Stimulated activated CD4-positive, alpha-beta T cell treated with anti-CD3 and anti-CD28 coated beads, TNF-alpha, amount 100 ng/mL, for 24 hours (primary cell): ENCODE results near the gene MCMBP.
"Not testable (repeated sequence)": the region's sequence is repeated elsewhere in the genome, so short reads cannot be mapped to it uniquely, and the experiment has no call there.

Experiments
- DNase-seq, 3 experiments: peaks; one replicate each; pipeline ENCODE4 v3.0.0-alpha.2; 2020; ENCODE audit warnings: low read depth in 3 of 3

Gene MCMBP

GRCh38 chr10:119829429-119829828 lies 43.2 kb downstream of the MCMBP start:
- DNase-seq = no peak

- no peak for DNase-seq
Measured at GRCh38 chr10:119827430-119827829, 45.2 kb downstream of the MCMBP start.

- DNase-seq = no peak
Measured at GRCh38 chr10:119826771-119827170, 45.9 kb downstream of the MCMBP start.

GRCh38 chr10:119824299-119824698 lies 48.3 kb downstream of the MCMBP start:
- DNase-seq = no peak

GRCh38 chr10:119821182-119821581 lies 51.5 kb downstream of the MCMBP start:
- DNase-seq = no peak

GRCh38 chr10:119818889-119819270 lies 53.8 kb downstream of the MCMBP start:
- DNase-seq = no peak

- no peak for DNase-seq
Measured at GRCh38 chr10:119817991-119818888, 54.4 kb downstream of the MCMBP start.

- DNase-seq = no peak
Measured at GRCh38 chr10:119815671-119816070, 57.0 kb downstream of the MCMBP start.

- DNase-seq = no peak
Measured at GRCh38 chr10:119812684-119813083, 60.0 kb downstream of the MCMBP start.

- no peak for DNase-seq
Measured at GRCh38 chr10:119811122-119811521, 61.5 kb downstream of the MCMBP start.

- DNase-seq = no peak
Measured at GRCh38 chr10:119807960-119808697, 64.5 kb downstream of the MCMBP start.

GRCh38 chr10:119806334-119807130 lies 66.1 kb downstream of the MCMBP start:
- DNase-seq = no peak

- DNase-seq = no peak
Measured at GRCh38 chr10:119805702-119806230, 66.9 kb downstream of the MCMBP start.

- DNase-seq = no peak
Measured at GRCh38 chr10:119803264-119803663, 69.4 kb downstream of the MCMBP start.

- DNase-seq = no peak
Measured at GRCh38 chr10:119801998-119802538, 70.6 kb downstream of the MCMBP start.

- DNase-seq = no peak
Measured at GRCh38 chr10:119801176-119801575, 71.5 kb downstream of the MCMBP start.

- DNase-seq = no peak
Measured at GRCh38 chr10:119796039-119796438, 76.6 kb downstream of the MCMBP start.

GRCh38 chr10:119795101-119795500 lies 77.5 kb downstream of the MCMBP start:
- DNase-seq = not testable (repeated sequence)

- no peak for DNase-seq
Measured at GRCh38 chr10:119786117-119786769, 86.4 kb downstream of the MCMBP start.

- no peak for DNase-seq
Measured at GRCh38 chr10:119784340-119785067, 88.1 kb downstream of the MCMBP start.
